Chondrocyte (in vitro differentiated cells): Measurements from ENCODE around the gene LDHD. TPM values are rescaled to one million over a fixed set of nuclear protein-coding genes. Genes with fewer than 3 reads are reported as not detected.

Source experiments
- DNase-seq: peaks from one replicate; pipeline ENCODE4 v3.0.0; 2021; ENCODE audit warnings: mixed read lengths, low spot score
- H3K27ac Mint-ChIP-seq: one replicate; pipeline ENCODE4 v1.8.0; 2021; ENCODE audit warnings: mild to moderate bottlenecking, moderate library complexity, mixed read lengths; ENCODE audit not compliant: unreplicated experiment
- H3K27me3 Mint-ChIP-seq: 2 replicates; pipeline ENCODE4 v1.8.0; 2021; ENCODE audit warnings: low read depth, mixed read lengths
- H3K36me3 Mint-ChIP-seq: 2 replicates; pipeline ENCODE4 v1.8.0; 2021; ENCODE audit warnings: low read depth, mixed read lengths
- H3K4me1 Mint-ChIP-seq: 2 replicates; pipeline ENCODE4 v1.8.0; 2021; ENCODE audit warnings: low read depth, mild to moderate bottlenecking, mixed read lengths
- H3K4me3 Mint-ChIP-seq: one replicate; pipeline ENCODE4 v1.8.0; 2021; ENCODE audit warnings: mild to moderate bottlenecking, moderate library complexity, mixed read lengths; ENCODE audit not compliant: unreplicated experiment
- H3K9me3 Mint-ChIP-seq: 2 replicates; pipeline ENCODE4 v1.8.0; 2021; ENCODE audit warnings: low read depth, mixed read lengths
- CTCF ChIP-seq: fragments of 200-600 bp; sonication (generic); IDR thresholded peaks from 2 replicates; pipeline ENCODE4 v1.5.0; 2021; ENCODE audit warnings: antibody characterized with exemption, mild to moderate bottlenecking, moderate library complexity
- total RNA-seq: library from RNA; stranded (reverse); gene quantifications from 3 replicates; pipeline ENCODE4 v1.2.1, GENCODE V29; 2021

LDHD gene
- total RNA-seq, 1 donor from 2014 or later, result 2.3 TPM

- H3K4me3 Mint-ChIP-seq, result no peak overlapping the region
- H3K27me3 Mint-ChIP-seq, result no peaks in the 10 kb centered on the region
- no peaks in the 10 kb centered on the region for H3K36me3 Mint-ChIP-seq
- H3K27ac Mint-ChIP-seq, result no peak overlapping the region
- no peak for DNase-seq
- no peak for TF ChIP-seq CTCF
- peaks cover 3% of the 10 kb centered on the region for H3K4me1 Mint-ChIP-seq
- no peaks in the 10 kb centered on the region for H3K9me3 Mint-ChIP-seq
Measured at GRCh38 chr16:75068085-75069031, 48.2 kb downstream of the LDHD start.

- H3K27ac Mint-ChIP-seq, result no peak overlapping the region
- no peaks in the 10 kb centered on the region for H3K36me3 Mint-ChIP-seq
- no peaks in the 10 kb centered on the region for H3K27me3 Mint-ChIP-seq
- peaks cover 6% of the 10 kb centered on the region for H3K4me1 Mint-ChIP-seq
- no peak overlapping the region for H3K4me3 Mint-ChIP-seq
- TF ChIP-seq CTCF, result no peak
- no peaks in the 10 kb centered on the region for H3K9me3 Mint-ChIP-seq
- DNase-seq, result no peak
Measured at GRCh38 chr16:75066861-75067447, 49.6 kb downstream of the LDHD start.

GRCh38 chr16:75065521-75066149 lies 50.9 kb downstream of the LDHD start:
- H3K9me3 Mint-ChIP-seq, result no peaks in the 10 kb centered on the region
- H3K27me3 Mint-ChIP-seq, result no peaks in the 10 kb centered on the region
- H3K4me1 Mint-ChIP-seq, result peaks cover 6% of the 10 kb centered on the region

GRCh38 chr16:75065149-75065505 lies 51.5 kb downstream of the LDHD start:
- no peak for DNase-seq
- Mint-ChIP-seq H3K36me3 (no peaks in the 10 kb centered on the region), H3K27me3 (no peaks in the 10 kb centered on the region), H3K4me1 (peaks cover 3% of the 10 kb centered on the region), H3K27ac (no peak overlapping the region), H3K4me3 (no peak overlapping the region), H3K9me3 (no peaks in the 10 kb centered on the region)
- no peak for TF ChIP-seq CTCF

More at GRCh38 chr16:75065521-75066149, 50.9 kb downstream of the LDHD start:
- Mint-ChIP-seq H3K4me3 (no peak overlapping the region), H3K27ac (no peak overlapping the region), H3K36me3 (no peaks in the 10 kb centered on the region)
- TF ChIP-seq CTCF, result no peak
- DNase-seq, result no peak

GRCh38 chr16:75064403-75065148 lies 52.0 kb downstream of the LDHD start:
- H3K4me3 Mint-ChIP-seq, result no peak overlapping the region
- H3K9me3 Mint-ChIP-seq, result no peaks in the 10 kb centered on the region
- no peak for TF ChIP-seq CTCF
- DNase-seq, result no peak
- no peak overlapping the region for H3K27ac Mint-ChIP-seq
- H3K36me3 Mint-ChIP-seq, result no peaks in the 10 kb centered on the region
- no peaks in the 10 kb centered on the region for H3K27me3 Mint-ChIP-seq
- peaks cover 2% of the 10 kb centered on the region for H3K4me1 Mint-ChIP-seq
